ENCODE measurements around the gene PRG3. TPM values are rescaled to one million over a fixed set of nuclear protein-coding genes. Genes with fewer than 3 reads are reported as not detected.

PRG3 gene
- total and polyA plus RNA-seq, 9 of the 15 experiments (the other 6 are each of a cell fraction or from before 2014, with no cell fraction given) = 0.18 to 0.55 (median 0.38) TPM; not detected in 6

GRCh38 chr11:57425565-57426438, 44.9 kb upstream of the PRG3 start (continued):
- TF ChIP-seq XRCC4 (IDR thresholded peaks at IDR 0.05; ENCODE audit: extremely low read depth, insufficient read depth, insufficient read length) = no peak
- peak; percentile 67 for TF ChIP-seq EP400 (IDR thresholded peaks at IDR 0.05)
- no peak for TF ChIP-seq MAFG (tag; conservative IDR thresholded peaks at IDR 0.05)
- TF ChIP-seq IFI16 (CRISPR knock-in tag; IDR thresholded peaks at IDR 0.05) = no peak
- TF ChIP-seq SIN3B (IDR thresholded peaks at IDR 0.05; ENCODE audit: low read depth) = no peak
- no peak for TF ChIP-seq CBX5 (IDR thresholded peaks at IDR 0.05; ENCODE audit: borderline replicate concordance, low read depth)
- TF ChIP-seq ZNF77 (CRISPR knock-in tag; IDR thresholded peaks at IDR 0.05) = no peak
- TF ChIP-seq RAD21 (CRISPR knock-in tag; conservative IDR thresholded peaks at IDR 0.05 in 1 of 2, IDR thresholded peaks at IDR 0.05 in 1 of 2) = no peak
- TF ChIP-seq CGGBP1 (CRISPR knock-in tag; IDR thresholded peaks at IDR 0.05) = no peak
- TF ChIP-seq ZNF592 (IDR thresholded peaks at IDR 0.05) = peak; percentile 89
- no peak for TF ChIP-seq E2F8 (IDR thresholded peaks at IDR 0.05; ENCODE audit: low read depth, partially characterized antibody)
- TF ChIP-seq POLR2G (IDR thresholded peaks at IDR 0.05; ENCODE audit: low read depth, low read length) = no peak; the same call in none of the 2 replicates
- no peak for TF ChIP-seq HIVEP1 (CRISPR knock-in tag; IDR thresholded peaks at IDR 0.05)
- TF ChIP-seq NEUROD1 (IDR thresholded peaks at IDR 0.05; ENCODE audit: borderline replicate concordance, low read depth, low read length, partially characterized antibody) = peak; percentile 0
- TF ChIP-seq EWSR1 (IDR thresholded peaks at IDR 0.05; ENCODE audit: borderline replicate concordance, low read depth, partially characterized antibody) = no peak
- TF ChIP-seq NKRF (IDR thresholded peaks at IDR 0.05; ENCODE audit: borderline replicate concordance) = no peak
- TF ChIP-seq NCOA2 (IDR thresholded peaks at IDR 0.05; ENCODE audit: partially characterized antibody in 2 of 2) = no peak
- TF ChIP-seq SREBF2 (CRISPR knock-in tag; IDR thresholded peaks at IDR 0.05) = no peak

Measured in K562 (cell line).